GM21526 (cell line): ENCODE measurements around the gene TRAPPC11.
"Not testable (repeated sequence)": the region's sequence is repeated elsewhere in the genome, so short reads cannot be mapped to it uniquely, and the experiment has no call there.

Source experiments
- ATAC-seq: cut with Tn5 transposase; IDR thresholded peaks from one replicate; pipeline ENCODE4 v1.9.1; 2021; ENCODE audit warnings: moderate library complexity; ENCODE audit not compliant: unreplicated experiment, low FRiP score

Gene TRAPPC11

GRCh38 chr4:183718876-183719275, 59.8 kb downstream of the TRAPPC11 start:
- no peak for ATAC-seq

- ATAC-seq = no peak
Observed at GRCh38 chr4:183721207-183722081, 62.4 kb downstream of the TRAPPC11 start.

- ATAC-seq = peak; percentile 77
Observed at GRCh38 chr4:183722731-183723560, 63.9 kb downstream of the TRAPPC11 start.

DNA sequence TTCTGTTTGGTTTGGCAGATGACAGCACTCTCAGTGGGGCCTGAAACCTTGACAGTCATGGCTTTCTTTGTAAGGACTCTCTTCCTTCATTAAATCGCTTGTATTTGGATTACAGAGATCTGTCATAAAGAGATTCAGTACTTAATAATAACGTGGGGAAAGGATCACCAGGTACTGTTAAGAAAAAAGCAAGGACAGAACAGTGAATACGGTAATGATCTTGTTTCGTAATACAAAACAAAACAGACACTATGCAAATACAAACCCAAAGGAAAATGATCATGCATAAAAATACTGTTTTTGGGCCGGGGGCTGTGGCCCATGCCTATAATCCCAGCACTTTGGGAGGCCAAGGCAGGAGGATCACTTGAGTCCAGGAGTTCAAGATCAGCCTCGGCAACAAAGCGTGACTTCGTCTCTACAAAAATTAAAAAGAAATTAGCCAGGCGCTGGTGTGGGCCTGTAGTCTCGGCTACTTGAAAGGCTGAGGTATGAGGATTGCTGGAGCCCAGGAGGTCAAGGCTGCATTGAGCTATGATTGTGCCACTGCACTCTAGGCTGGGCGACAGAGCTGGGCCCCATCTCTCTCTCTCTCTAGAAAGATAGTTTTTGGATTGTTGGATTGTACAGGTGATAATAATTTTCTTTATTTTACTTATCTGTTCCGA, 64.6 kb downstream of the TRAPPC11 start:
- ATAC-seq = no peak

DNA sequence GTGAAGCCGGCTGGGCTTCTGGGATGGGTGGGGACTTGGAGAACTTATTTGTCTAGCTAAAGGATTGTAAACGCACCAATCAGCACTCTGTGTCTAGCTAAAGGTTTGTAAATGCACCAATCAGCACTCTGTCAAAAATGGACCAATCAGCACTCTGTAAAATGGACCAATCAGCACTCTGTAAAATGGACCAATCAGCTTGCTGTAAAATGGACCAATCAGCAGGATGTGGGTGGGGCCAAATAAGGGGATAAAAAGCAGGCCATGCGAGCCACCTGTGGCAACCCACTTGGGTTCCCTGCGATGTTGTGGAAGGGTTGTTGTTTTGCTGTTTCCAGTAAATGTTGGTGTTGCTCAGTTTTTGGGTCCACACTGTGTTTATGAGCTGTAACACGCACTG, 66.5 kb downstream of the TRAPPC11 start:
- ATAC-seq = not testable (repeated sequence)

GRCh38 chr4:183727482-183727881, 68.4 kb downstream of the TRAPPC11 start:
- no peak for ATAC-seq

- no peak for ATAC-seq
Observed at GRCh38 chr4:183728223-183729068, 69.4 kb downstream of the TRAPPC11 start.

GRCh38 chr4:183729069-183729406, 69.9 kb downstream of the TRAPPC11 start:
- no peak for ATAC-seq

- no peak for ATAC-seq
Observed at GRCh38 chr4:183729430-183730328, 70.6 kb downstream of the TRAPPC11 start.

- ATAC-seq = no peak
Observed at GRCh38 chr4:183732296-183732695, 73.2 kb downstream of the TRAPPC11 start.

GRCh38 chr4:183733181-183733580, 74.1 kb downstream of the TRAPPC11 start:
- no peak for ATAC-seq

DNA sequence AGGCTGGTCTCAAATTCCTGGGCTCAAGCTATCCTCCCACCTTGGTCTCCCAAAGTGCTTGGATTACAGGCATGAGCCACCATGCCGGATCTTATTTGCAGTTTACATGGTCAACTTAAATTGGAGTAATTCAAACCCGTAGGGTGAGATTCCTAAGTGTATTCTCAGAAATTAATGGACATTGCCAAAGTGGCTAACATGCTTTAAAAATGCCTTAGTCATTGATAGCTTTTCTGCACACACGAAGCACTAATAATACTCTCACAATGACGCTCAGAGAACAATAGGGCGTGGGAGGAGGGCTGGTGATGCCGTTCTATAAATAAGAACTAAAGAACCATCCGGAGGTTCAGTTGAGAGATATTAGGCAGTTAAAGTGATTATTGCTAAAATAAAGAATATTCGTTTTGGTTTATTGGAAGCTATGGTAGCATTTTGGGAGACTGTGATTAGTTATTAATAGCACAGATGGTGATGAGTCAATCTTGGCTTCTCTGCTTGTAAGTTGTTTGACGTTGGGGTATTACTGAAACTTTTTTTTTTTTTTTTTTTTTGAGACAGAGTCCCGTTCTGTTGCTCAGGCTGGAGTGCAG, 79.1 kb downstream of the TRAPPC11 start:
- ATAC-seq = no peak

- ATAC-seq = no peak
Observed at GRCh38 chr4:183738961-183739360, 79.9 kb downstream of the TRAPPC11 start.

DNA sequence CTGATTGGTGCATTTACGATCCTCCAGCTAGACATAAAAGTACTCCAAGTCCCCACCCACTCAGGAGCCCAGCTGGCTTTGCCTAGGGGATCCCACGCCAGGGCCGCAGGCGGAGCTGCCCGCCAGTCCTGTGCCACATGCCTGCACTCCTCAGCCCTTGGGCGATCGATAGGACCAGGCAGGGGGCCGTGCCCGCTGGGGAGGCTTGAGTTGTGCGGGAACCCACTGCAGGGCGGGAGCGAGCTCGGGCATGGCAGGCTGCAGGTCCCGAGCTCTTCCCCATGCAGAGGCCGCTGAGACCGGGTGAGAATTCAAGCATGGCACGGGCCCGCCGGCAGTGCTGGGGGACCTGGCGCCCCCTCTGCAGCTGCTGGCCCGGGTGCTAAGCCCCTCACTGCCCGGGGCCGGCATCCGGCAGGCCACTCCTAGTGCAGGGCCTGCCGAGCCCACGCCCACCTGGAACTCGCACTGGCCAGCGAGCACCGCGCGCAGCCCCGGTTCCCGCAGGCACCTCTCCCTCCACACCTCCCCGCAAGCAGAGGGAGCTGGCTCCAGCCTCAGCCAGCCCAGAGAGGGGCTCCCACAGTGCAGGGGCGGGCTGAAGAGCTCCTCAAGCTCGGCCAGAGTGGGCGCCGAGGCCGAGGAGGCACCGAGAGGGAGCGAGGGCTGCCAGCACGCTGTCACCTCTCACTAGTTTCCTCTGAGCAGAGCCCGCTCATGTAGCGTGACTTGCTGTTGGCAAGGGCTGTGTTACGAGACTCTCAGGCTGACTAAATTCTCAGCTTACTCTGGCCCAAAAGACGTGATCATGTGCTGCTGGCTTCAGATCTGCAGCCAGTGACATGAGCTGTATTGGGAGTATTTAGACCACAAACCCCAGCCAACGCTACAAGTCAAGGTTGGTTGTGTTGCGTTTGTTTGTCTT, 87.5 kb downstream of the TRAPPC11 start:
- ATAC-seq = no peak

DNA sequence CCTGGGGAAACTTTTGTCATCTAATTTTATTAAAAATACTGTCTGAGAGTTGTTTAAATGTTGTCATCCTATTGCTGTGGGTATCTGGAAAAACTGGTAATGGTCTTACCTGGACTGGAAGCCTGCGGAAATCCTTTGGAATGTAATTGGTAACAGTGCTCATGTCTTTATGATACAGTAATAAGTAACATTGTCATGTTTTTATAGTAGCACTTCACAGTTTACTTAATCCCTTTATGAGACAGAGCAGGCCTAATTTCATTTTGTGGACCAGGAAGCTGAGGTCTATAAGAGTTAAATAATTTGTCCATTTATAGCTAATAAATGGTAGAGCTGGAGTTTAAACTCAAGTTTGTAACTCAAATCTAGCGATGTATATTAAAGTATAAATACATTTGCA, 88.3 kb downstream of the TRAPPC11 start:
- ATAC-seq = no peak

- no peak for ATAC-seq
Observed at GRCh38 chr4:183747931-183748670, 89.0 kb downstream of the TRAPPC11 start.

DNA sequence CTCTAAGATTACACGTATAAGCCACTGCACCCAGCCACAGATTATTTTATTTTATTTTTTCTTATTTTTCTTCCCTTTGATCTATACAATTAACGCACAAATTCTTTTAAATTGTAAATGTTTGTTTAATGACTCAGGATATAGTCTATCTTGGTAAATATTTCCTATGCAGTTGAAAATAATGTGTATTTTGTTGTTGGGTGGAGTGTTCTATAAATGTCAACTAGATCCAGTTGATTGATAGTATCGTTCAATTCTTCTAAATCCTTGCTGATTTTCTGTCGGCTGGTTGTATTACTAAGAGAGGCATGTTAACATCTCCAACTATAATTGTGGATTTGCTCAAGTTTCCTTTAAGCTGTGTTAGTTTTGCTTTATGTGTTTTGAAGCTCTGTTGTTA, 92.0 kb downstream of the TRAPPC11 start:
- no peak for ATAC-seq
